ENCODE data around the gene PPP4R4. TPM values are rescaled to one million over a fixed set of nuclear protein-coding genes. Genes with fewer than 3 reads are reported as not detected.
A peak's percentile ranks its signal among the peaks of the same experiment; 100 is the strongest.

Gene PPP4R4
- polyA plus RNA-seq, 1 of the 3 experiments (the other 2 are of a cell fraction), result 2.5 TPM

- Histone ChIP-seq H3K36me3 (replicated peaks in 1 of 2; ENCODE audit: control insufficient read depth in 1 of 2, insufficient read depth in 2 of 2, low read length in 1 of 2) (peaks cover 0 to 8% of the 10 kb centered on the region in 2 experiments), H3K27me3 (ENCODE audit: insufficient read depth) (no peaks in the 10 kb centered on the region), H3K9me2 (no peaks in the 10 kb centered on the region), H2AFZ (ENCODE audit: low read depth) (no peak overlapping the region), H3F3A (replicated peaks; ENCODE audit: insufficient read depth) (peaks cover 8% of the 10 kb centered on the region), H3K4me2 (no peak overlapping the region), H3K9ac (no peak overlapping the region), H3K79me2 (ENCODE audit: insufficient read depth) (no peaks in the 10 kb centered on the region), H3K4me3 (ENCODE audit: low read depth in 2 of 2, low read length in 1 of 2) (no peak overlapping the region), H3K9me3 (no peaks in the 10 kb centered on the region), H3K4me1 (ENCODE audit: control insufficient read depth in 1 of 2, insufficient read depth in 2 of 2, low read depth in 1 of 2, low read length in 1 of 2) (peaks cover 0 to 4% of the 10 kb centered on the region in 2 experiments; a peak in 1 of 4 replicates), H4K20me1 (ENCODE audit: insufficient read depth) (no peaks in the 10 kb centered on the region), H3K27ac (ENCODE audit: low read depth in 2 of 2, low read length in 1 of 2) (no peak overlapping the region)
- WGBS (ENCODE audit: low lambda C conversion rate), result 36% methylated on average over 2 of the region's 2 CpGs
- POLR2A ChIA-PET, result no interaction called here
- TF ChIP-seq GABPA (IDR thresholded peaks at IDR 0.05; ENCODE audit: low read depth) (no peak), TCF12 (IDR thresholded peaks at IDR 0.05) (0 out of 2 replicates have a peak, but pooled peaks have one; percentile 11)
- DNase-seq, result no peak
- CTCF ChIA-PET, result interaction anchor here (1.2 kb wide), 1 partner anchor 142 kb away, joined by 3 read pairs; no protein-coding TSS in a partner anchor
Observed at GRCh38 chr14:94278731-94279130, 104.6 kb downstream of the PPP4R4 start.

GRCh38 chr14:94282991-94283723, 109.0 kb downstream of the PPP4R4 start:
- H3K9ac ChIP-seq, result no peak overlapping the region
- no peaks in the 10 kb centered on the region for H3K27me3 ChIP-seq (ENCODE audit: insufficient read depth)
- H3K79me2 ChIP-seq (ENCODE audit: insufficient read depth), result no peaks in the 10 kb centered on the region
- ChIA-PET CTCF (no interaction called here), POLR2A (no interaction called here)
- no peak for TF ChIP-seq EP300 (IDR thresholded peaks at IDR 0.05; ENCODE audit: borderline replicate concordance in 1 of 2, low read depth in 1 of 2, low read length in 1 of 2)
- no peak overlapping the region for H3K4me3 ChIP-seq (ENCODE audit: low read depth in 2 of 2, low read length in 1 of 2)
- no peaks in the 10 kb centered on the region for H3K9me3 ChIP-seq
- no peaks in the 10 kb centered on the region for H3K36me3 ChIP-seq (replicated peaks in 1 of 2; ENCODE audit: control insufficient read depth in 1 of 2, insufficient read depth in 2 of 2, low read length in 1 of 2)
- no peak overlapping the region for H3K27ac ChIP-seq (ENCODE audit: low read depth in 2 of 2, low read length in 1 of 2)
- 72% methylated on average over 2 of the region's 2 CpGs for WGBS (ENCODE audit: low lambda C conversion rate)
- peaks cover 17% of the 10 kb centered on the region for H3F3A ChIP-seq (replicated peaks; ENCODE audit: insufficient read depth)
- H3K9me2 ChIP-seq, result no peaks in the 10 kb centered on the region
- no peaks in the 10 kb centered on the region for H4K20me1 ChIP-seq (ENCODE audit: insufficient read depth)
- H2AFZ ChIP-seq (ENCODE audit: low read depth), result no peak overlapping the region
- peaks cover 0 to 4% of the 10 kb centered on the region in 2 experiments; a peak in 1 of 4 replicates for H3K4me1 ChIP-seq (ENCODE audit: control insufficient read depth in 1 of 2, insufficient read depth in 2 of 2, low read depth in 1 of 2, low read length in 1 of 2)
- DNase-seq, result no peak
- H3K4me2 ChIP-seq, result no peak overlapping the region

- Histone ChIP-seq H3K9me3 (no peaks in the 10 kb centered on the region), H3K27ac (ENCODE audit: low read depth in 2 of 2, low read length in 1 of 2) (no peak overlapping the region), H3K4me3 (ENCODE audit: low read depth in 2 of 2, low read length in 1 of 2) (no peak overlapping the region), H3K9ac (no peak overlapping the region), H3K4me2 (no peak overlapping the region), H2AFZ (ENCODE audit: low read depth) (no peak overlapping the region), H4K20me1 (ENCODE audit: insufficient read depth) (no peaks in the 10 kb centered on the region), H3K9me2 (no peaks in the 10 kb centered on the region), H3K4me1 (ENCODE audit: control insufficient read depth in 1 of 2, insufficient read depth in 2 of 2, low read depth in 1 of 2, low read length in 1 of 2) (peaks cover 0 to 4% of the 10 kb centered on the region in 2 experiments; a peak in 1 of 4 replicates), H3F3A (replicated peaks; ENCODE audit: insufficient read depth) (peaks cover 13% of the 10 kb centered on the region), H3K79me2 (ENCODE audit: insufficient read depth) (no peaks in the 10 kb centered on the region), H3K36me3 (replicated peaks in 1 of 2; ENCODE audit: control insufficient read depth in 1 of 2, insufficient read depth in 2 of 2, low read length in 1 of 2) (no peaks in the 10 kb centered on the region), H3K27me3 (ENCODE audit: insufficient read depth) (no peaks in the 10 kb centered on the region)
- DNase-seq, result no peak
- TF ChIP-seq TAF1 (IDR thresholded peaks at IDR 0.05; ENCODE audit: borderline replicate concordance, low read depth, low read length) (no peak), NRF1 (IDR thresholded peaks at IDR 0.05; ENCODE audit: low read depth, low read length) (no peak), GABPA (IDR thresholded peaks at IDR 0.05; ENCODE audit: low read depth) (no peak), USF1 (IDR thresholded peaks at IDR 0.05; ENCODE audit: borderline replicate concordance, low read depth) (no peak), RAD21 (IDR thresholded peaks at IDR 0.05; ENCODE audit: low read length) (no peak), USF2 (IDR thresholded peaks at IDR 0.05; ENCODE audit: borderline replicate concordance, low read depth, low read length) (no peak), TEAD4 (IDR thresholded peaks at IDR 0.05; ENCODE audit: borderline replicate concordance, insufficient read depth) (no peak), IRF3 (IDR thresholded peaks at IDR 0.05; ENCODE audit: low read depth, low read length) (no peak), SMC3 (IDR thresholded peaks at IDR 0.05; ENCODE audit: low read depth, low read length) (no peak), MXI1 (IDR thresholded peaks at IDR 0.05; ENCODE audit: low read depth, low read length) (no peak), FOXJ3 (CRISPR knock-in tag; IDR thresholded peaks at IDR 0.05) (no peak), TCF12 (IDR thresholded peaks at IDR 0.05) (no peak)
- WGBS (ENCODE audit: low lambda C conversion rate), result 67% methylated on average over 2 of the region's 2 CpGs
- POLR2A ChIA-PET, result no interaction called here
- CTCF ChIA-PET, result no interaction called here
Observed at GRCh38 chr14:94284221-94284620, 110.1 kb downstream of the PPP4R4 start.
